HFFc6 (cell line): ENCODE data around the gene RAD51B. TPM values are rescaled to one million over a fixed set of nuclear protein-coding genes. Genes with fewer than 3 reads are reported as not detected.

Experiments used
- DNase-seq: peaks from one replicate; pipeline ENCODE4 v3.0.0-alpha.2; 2018
- H3K27ac Mint-ChIP-seq: 2 replicates; pipeline ENCODE4 v1.8.0; 2020; ENCODE audit warnings: mild to moderate bottlenecking, mixed read lengths
- H3K27me3 Mint-ChIP-seq: 2 replicates; pipeline ENCODE4 v1.8.0; 2021; ENCODE audit warnings: mild to moderate bottlenecking, moderate library complexity, mixed read lengths; ENCODE audit not compliant: insufficient read depth
- H3K36me3 Mint-ChIP-seq: 2 replicates; pipeline ENCODE4 v1.8.0; 2021; ENCODE audit warnings: low read depth, mixed read lengths
- H3K4me1 Mint-ChIP-seq: 2 replicates; pipeline ENCODE4 v1.8.0; 2020; ENCODE audit warnings: low read depth, mixed read lengths
- H3K4me3 Mint-ChIP-seq: 2 replicates; pipeline ENCODE4 v1.8.0; 2020; ENCODE audit warnings: mild to moderate bottlenecking, moderate library complexity, mixed read lengths
- H3K9me3 Mint-ChIP-seq: 2 replicates; pipeline ENCODE4 v1.8.0; 2020; ENCODE audit warnings: mild to moderate bottlenecking, mixed read lengths
- total RNA-seq, 6 experiments: library from RNA; stranded (reverse); fragmentation: NEBNext Ultra II Directional; extraction: Animal tissue kit (Norgen Biotek cat#: 25700); gene quantifications; 2 replicates in 1 of 6; 3 replicates in 5 of 6; pipeline ENCODE4 v1.2.3, GENCODE V29; 2021
- TF ChIP-seq, protein P1 (sequence below): fragments of 200-600 bp; sonication (generic); IDR thresholded peaks from 2 replicates; pipeline ENCODE4 v1.5.0; 2021; ENCODE audit warnings: antibody characterized with exemption, mild to moderate bottlenecking

The RAD51B gene
- total RNA-seq, 6 experiments from 2014 or later: 7.1 to 12.4 (median 9.6) TPM

DNA sequence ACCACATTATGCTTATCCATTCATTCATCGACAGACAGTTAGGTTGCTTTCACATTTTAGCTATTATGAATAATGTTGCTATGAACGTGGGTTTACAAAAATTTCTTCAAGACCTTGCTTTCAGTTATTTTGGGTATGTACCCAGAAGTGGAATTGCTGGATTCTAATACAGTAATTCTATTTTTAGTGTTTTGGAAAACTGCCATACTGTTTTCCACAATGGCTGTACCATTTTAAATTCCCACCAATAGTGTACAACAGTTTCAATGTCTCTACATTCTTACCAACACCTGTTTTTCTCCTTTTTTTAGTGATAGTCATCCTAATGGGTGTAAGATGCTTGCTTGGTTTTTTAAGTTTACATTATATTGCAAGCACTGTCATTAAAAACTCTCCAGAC lies 825.8 kb downstream of the RAD51B start:
- Mint-ChIP-seq H3K9me3 (peaks cover 14% of the 10 kb centered on the region), H3K36me3 (peaks cover 14% of the 10 kb centered on the region), H3K4me1 (peaks cover 19% of the 10 kb centered on the region), H3K27me3 (no peaks in the 10 kb centered on the region), H3K27ac (no peak overlapping the region), H3K4me3 (no peak overlapping the region)
- DNase-seq: no peak
- TF ChIP-seq, protein P1, sequence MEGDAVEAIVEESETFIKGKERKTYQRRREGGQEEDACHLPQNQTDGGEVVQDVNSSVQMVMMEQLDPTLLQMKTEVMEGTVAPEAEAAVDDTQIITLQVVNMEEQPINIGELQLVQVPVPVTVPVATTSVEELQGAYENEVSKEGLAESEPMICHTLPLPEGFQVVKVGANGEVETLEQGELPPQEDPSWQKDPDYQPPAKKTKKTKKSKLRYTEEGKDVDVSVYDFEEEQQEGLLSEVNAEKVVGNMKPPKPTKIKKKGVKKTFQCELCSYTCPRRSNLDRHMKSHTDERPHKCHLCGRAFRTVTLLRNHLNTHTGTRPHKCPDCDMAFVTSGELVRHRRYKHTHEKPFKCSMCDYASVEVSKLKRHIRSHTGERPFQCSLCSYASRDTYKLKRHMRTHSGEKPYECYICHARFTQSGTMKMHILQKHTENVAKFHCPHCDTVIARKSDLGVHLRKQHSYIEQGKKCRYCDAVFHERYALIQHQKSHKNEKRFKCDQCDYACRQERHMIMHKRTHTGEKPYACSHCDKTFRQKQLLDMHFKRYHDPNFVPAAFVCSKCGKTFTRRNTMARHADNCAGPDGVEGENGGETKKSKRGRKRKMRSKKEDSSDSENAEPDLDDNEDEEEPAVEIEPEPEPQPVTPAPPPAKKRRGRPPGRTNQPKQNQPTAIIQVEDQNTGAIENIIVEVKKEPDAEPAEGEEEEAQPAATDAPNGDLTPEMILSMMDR: no peak

DNA sequence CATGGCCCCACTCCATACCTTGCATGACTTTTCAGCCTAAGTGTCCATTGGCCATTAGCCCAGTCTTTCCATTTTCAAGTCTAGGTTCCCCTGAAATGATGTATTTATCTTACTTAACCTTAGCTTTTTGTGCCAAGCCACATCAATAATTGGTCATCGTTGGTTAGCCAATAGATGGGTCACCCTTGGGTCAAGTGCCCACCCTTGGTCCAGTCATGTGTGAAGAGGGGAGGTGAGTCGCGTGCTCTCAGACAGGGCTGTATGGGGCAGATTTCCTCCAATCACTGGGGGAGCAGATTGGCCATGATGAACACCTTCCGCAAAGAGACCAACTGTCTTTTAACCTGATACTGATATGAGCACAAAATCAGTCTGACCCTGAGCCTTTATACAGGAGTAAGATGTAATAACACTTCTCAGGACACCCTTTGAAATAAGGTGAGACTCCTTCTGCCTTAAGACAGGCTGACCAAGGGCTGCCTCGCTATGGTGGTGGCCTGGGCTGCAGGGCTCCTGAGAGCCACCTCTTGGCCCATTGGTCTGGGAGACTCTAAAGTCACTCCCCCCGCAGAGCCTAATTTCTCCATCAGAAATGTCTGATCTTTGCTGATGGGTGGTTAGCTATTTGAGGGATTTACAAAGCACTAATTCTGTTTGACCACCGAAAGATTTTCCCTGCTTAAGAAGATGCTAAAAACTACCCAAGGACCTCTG lies 830.1 kb downstream of the RAD51B start:
- no peak for DNase-seq
- H3K27ac Mint-ChIP-seq: no peak overlapping the region
- no peaks in the 10 kb centered on the region for H3K27me3 Mint-ChIP-seq
- H3K4me1 Mint-ChIP-seq: peaks cover 43% of the 10 kb centered on the region
- no peaks in the 10 kb centered on the region for H3K9me3 Mint-ChIP-seq
- H3K4me3 Mint-ChIP-seq: no peak overlapping the region
- no peaks in the 10 kb centered on the region for H3K36me3 Mint-ChIP-seq
- TF ChIP-seq, protein P1: no peak

DNA sequence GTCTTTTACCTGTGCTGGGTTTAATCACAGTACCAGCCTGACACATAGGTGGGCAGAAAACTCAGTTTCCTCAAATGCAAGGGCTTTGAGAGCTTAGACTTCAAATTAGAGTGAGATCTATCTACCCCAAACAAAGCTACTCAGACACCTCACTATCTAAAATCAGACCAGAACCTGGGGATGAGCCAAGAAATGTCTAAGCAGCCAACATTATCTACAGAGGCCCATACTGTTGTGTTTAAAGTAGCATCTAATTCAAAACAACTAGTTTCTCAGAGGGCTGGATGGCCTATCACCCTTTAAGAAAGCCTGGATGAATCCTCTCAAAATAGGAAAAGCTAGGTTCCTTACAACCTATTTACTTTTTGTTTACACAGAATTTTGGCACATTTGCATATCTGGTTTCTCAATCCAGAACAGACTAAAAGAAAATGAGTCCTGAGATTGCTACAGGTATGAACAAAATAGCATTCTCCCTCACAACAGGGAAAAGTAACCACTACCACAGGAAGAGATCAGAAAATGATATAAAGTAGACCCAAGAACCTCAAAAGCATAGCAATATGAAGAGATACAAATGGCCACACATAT lies 830.9 kb downstream of the RAD51B start:
- no peak overlapping the region for H3K4me3 Mint-ChIP-seq
- no peaks in the 10 kb centered on the region for H3K27me3 Mint-ChIP-seq
- no peak overlapping the region for H3K27ac Mint-ChIP-seq
- no peak for DNase-seq
- H3K9me3 Mint-ChIP-seq: no peaks in the 10 kb centered on the region
- peaks cover 43% of the 10 kb centered on the region for H3K4me1 Mint-ChIP-seq
- H3K36me3 Mint-ChIP-seq: no peaks in the 10 kb centered on the region
- TF ChIP-seq, protein P1: no peak

DNA sequence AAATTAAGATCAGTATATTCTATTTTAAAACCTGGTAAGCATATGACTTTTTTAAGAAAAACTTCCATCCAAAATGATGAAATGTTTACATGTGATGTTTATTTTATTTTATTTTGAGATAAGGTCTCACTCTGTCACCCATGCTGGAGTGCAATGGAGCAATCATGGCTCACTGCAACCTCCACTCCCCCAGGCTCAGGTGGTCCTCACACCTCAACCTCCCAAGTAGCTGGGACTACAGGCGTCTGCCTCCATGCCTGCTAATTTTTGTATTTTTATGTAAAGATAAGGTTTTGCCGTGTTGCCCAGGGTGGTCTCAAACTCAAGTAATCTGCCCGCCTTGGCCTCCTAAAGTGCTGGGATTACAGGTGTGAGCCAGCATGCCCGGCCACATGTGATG lies 831.5 kb downstream of the RAD51B start:
- DNase-seq: no peak
- no peaks in the 10 kb centered on the region for H3K27me3 Mint-ChIP-seq
- H3K9me3 Mint-ChIP-seq: no peaks in the 10 kb centered on the region
- TF ChIP-seq, protein P1: no peak
- no peak overlapping the region for H3K27ac Mint-ChIP-seq
- no peaks in the 10 kb centered on the region for H3K36me3 Mint-ChIP-seq
- peaks cover 38% of the 10 kb centered on the region for H3K4me1 Mint-ChIP-seq
- no peak overlapping the region for H3K4me3 Mint-ChIP-seq

DNA sequence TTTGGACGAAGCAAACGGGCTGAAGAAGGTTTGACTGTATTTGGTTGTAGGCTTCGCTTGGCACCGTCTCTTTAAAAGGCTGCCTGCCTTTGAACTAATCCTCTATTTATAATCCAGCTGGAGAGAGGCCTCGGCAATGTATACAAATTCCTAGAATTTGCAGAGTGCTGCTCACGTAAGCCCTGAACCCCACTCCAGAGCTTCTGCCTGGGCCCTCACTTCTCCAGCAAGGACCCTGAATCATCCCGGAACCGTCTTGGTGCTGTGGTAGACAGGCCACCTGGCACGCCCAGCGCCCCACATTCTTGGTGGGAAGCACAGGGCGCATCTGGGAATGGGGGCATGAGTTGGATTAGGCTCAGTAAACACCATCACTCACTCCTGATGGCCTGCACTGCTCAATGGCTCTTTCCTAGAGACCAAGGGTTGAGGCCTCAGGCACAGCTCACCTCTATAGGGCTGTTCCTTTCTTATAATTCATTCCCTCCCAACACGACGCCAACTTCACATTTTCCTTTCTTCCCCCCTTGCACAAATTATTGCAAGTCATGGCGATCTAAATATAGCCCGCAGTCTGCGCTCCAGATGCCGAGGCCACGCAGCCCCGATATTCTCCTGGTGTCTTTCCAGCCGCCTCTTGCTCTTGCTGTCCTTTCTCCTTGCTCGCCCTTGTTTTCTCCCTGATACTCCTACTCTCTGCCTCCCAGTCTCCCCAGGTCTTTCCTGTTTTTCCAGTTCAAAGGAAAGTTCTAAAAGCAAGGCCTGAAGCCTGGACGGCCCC lies 832.3 kb downstream of the RAD51B start:
- no peak for DNase-seq
- TF ChIP-seq, protein P1: no peak
- Mint-ChIP-seq H3K27ac (no peak overlapping the region), H3K36me3 (no peaks in the 10 kb centered on the region), H3K4me1 (peaks cover 37% of the 10 kb centered on the region), H3K27me3 (no peaks in the 10 kb centered on the region), H3K9me3 (no peaks in the 10 kb centered on the region), H3K4me3 (no peak overlapping the region)
